OCI-LY7 (cell line): Measurements from ENCODE around the gene NLRX1. TPM values are rescaled to one million over a fixed set of nuclear protein-coding genes. Genes with fewer than 3 reads are reported as not detected.

ENCODE experiments used
- BruUV-seq: library from RNA; stranded (reverse); fragments of 400-500 nt; replicated peaks from 2 replicates; lab custom pipeline; 2021; lab: Mats Ljungman, UMichigan
- CTCF ChIA-PET: fragments of 300-600 bp; sonication (Branson Sonifier 250); formaldehyde crosslinking; loops from one replicate; lab custom pipeline; 2022; ENCODE audit warnings: antibody characterized with exemption; ENCODE audit not compliant: unreplicated experiment; lab: Charles Lee
- POLR2A ChIA-PET: fragments of 300-600 bp; sonication (Branson Sonifier 250); formaldehyde crosslinking; loops from one replicate; lab custom pipeline; 2022; ENCODE audit warnings: antibody characterized with exemption; lab: Charles Lee
- DNase-seq: peaks from one replicate; pipeline ENCODE4 v3.0.0-alpha.2; 2015; ENCODE audit warnings: low spot score
- H2AFZ ChIP-seq: fragments of 200-600 bp; sonication (generic), shearing (Covaris generic); 2 replicates; pipeline ENCODE4 v1.6.1; 2014; ENCODE audit warnings: mild to moderate bottlenecking, antibody characterized with exemption, low read length, moderate library complexity
- H3K27ac ChIP-seq: fragments of 200-600 bp; sonication (generic); 2 replicates; pipeline ENCODE4 v1.5.1; 2014; ENCODE audit warnings: mixed run types, low read depth, mild to moderate bottlenecking, moderate library complexity, low read length, inconsistent platforms; ENCODE audit not compliant: poor library complexity, severe bottlenecking
- H3K36me3 ChIP-seq: fragments of 200-600 bp; sonication (generic); 2 replicates; pipeline ENCODE4 v1.6.1; 2014; ENCODE audit warnings: mild to moderate bottlenecking, antibody characterized with exemption, low read length, moderate library complexity, mixed read lengths; ENCODE audit not compliant: insufficient read depth
- H3K4me1 ChIP-seq: fragments of 200-600 bp; sonication (generic); 2 replicates; pipeline ENCODE4 v1.5.1; 2014; ENCODE audit warnings: mild to moderate bottlenecking, low read length; ENCODE audit not compliant: insufficient read depth, poor library complexity, severe bottlenecking
- H3K4me2 ChIP-seq: fragments of 200-600 bp; sonication (generic); 2 replicates; pipeline ENCODE4 v1.6.1; 2014; ENCODE audit warnings: mild to moderate bottlenecking, low read length
- H3K4me3 ChIP-seq: fragments of 200-600 bp; sonication (generic); 2 replicates; pipeline ENCODE4 v1.5.1; 2014; ENCODE audit warnings: mild to moderate bottlenecking, low read depth, low read length; ENCODE audit not compliant: poor library complexity, severe bottlenecking
- H3K79me2 ChIP-seq: fragments of 200-600 bp; sonication (generic); 2 replicates; pipeline ENCODE4 v1.6.1; 2016; ENCODE audit warnings: low read depth, mild to moderate bottlenecking, low read length, moderate library complexity, mixed read lengths; ENCODE audit not compliant: insufficient read depth
- H3K9me2 ChIP-seq: fragments of 200-600 bp; sonication (generic); 2 replicates; pipeline ENCODE4 v1.6.1; 2016; ENCODE audit warnings: mild to moderate bottlenecking, low read length, mixed read lengths; ENCODE audit not compliant: insufficient read depth
- H3K9me3 ChIP-seq: fragments of 200-600 bp; sonication (generic); 2 replicates; pipeline ENCODE4 v1.6.1; 2014; ENCODE audit warnings: mild to moderate bottlenecking, mixed run types, low read length, mixed read lengths
- H4K20me1 ChIP-seq: fragments of 200-600 bp; sonication (generic); 2 replicates; pipeline ENCODE4 v1.6.1; 2014; ENCODE audit warnings: mild to moderate bottlenecking, antibody characterized with exemption, low read length, moderate library complexity, mixed read lengths; ENCODE audit not compliant: insufficient read depth
- EZH2phosphoT487 ChIP-seq: fragments of 200-600 bp; sonication (generic); IDR thresholded peaks from 2 replicates; pipeline ENCODE4 v1.6.1; 2018; ENCODE audit warnings: low read depth, borderline replicate concordance, mild to moderate bottlenecking, mixed run types, antibody characterized with exemption, low read length, moderate library complexity, mixed read lengths
- intact Hi-C: fragments of 100-400 bp; cut with micrococcal nuclease; formaldehyde crosslinking; loops from one replicate; pipeline ENCODE4 v1.10.0; 2022; ENCODE audit not compliant: unreplicated experiment
- total RNA-seq, 2 experiments: library from RNA; depleted of rRNA in 1 of 2; stranded (reverse); fragments of >200 nt in 1 of 2; shearing (Covaris generic) in 1 of 2; gene quantifications; 2 replicates each; pipeline ENCODE4 v1.2.3, GENCODE V29; 2014 to 2022
- TF ChIP-seq, protein P1 (sequence below): fragments of 200-600 bp; sonication (generic); conservative IDR thresholded peaks from 2 replicates; pipeline ENCODE4 v1.5.1; 2014; ENCODE audit warnings: mild to moderate bottlenecking, antibody characterized with exemption, low read length, moderate library complexity, mixed read lengths

NLRX1 gene
- total RNA-seq, 2 experiments from 2014 or later = 2.1 to 8.8 TPM

DNA sequence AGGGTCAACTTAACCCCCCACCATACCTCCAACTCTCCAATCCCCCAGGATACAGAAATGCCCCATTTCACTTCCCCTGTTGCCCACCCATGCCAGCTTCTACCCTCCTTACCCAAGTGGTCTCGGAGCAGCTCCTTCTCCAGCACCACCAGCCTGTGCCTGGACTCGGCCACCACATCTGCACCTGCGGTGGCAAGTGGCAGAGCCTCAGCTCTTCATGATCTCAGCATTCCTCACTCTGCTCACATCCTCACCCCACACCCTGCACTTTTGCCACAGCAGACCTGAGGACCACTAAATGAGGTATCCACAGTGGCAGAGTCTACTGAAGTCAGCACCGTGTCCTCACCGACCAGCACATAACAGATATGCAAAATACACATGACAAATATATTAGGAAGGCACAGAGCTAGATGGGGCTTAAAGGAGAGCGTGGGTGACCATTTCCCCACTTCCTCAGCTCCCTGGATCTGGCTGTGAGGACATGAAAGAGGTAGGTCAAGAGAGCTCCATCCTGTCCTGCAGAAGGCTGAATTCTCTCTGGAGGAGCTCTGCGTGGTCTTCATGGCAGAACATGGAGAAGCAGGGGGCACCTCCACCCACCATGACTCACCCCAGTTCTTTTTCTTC lies 26.4 kb downstream of the NLRX1 start:
- CTCF ChIA-PET = no interaction called here
- POLR2A ChIA-PET = interaction anchor here (0.7 to 1.0 kb wide), 2 partner anchors 51 to 54 kb away, joined by 3 to 5 read pairs; no protein-coding TSS in a partner anchor

DNA sequence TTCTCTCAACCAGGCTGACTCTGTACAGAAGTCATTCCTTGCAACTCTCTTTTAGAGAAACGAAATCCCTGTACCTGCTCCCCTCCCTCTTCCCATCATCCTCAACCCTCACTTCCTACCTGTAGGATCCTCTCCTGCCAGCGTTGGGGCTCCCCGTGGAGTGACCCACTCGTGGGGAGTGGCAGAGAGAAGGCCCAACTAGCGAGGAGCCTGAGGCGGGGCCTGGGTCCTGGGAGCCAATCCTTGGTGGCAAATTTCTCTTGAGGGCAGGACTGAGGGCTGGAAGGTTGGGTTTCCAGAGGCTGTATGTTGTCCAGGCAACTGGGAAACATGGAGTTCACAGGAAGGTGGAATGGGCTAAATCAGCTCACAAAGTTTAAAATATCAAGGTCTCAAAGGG lies 27.2 kb downstream of the NLRX1 start:
- no peak for DNase-seq
- POLR2A ChIA-PET = no interaction called here
- no TSS peak for BruUV-seq
- Histone ChIP-seq H3K9me2 (no peaks in the 10 kb centered on the region), H3K9me3 (no peaks in the 10 kb centered on the region), H3K36me3 (no peaks in the 10 kb centered on the region), H3K4me1 (peaks cover 3% of the 10 kb centered on the region), H2AFZ (no peak overlapping the region), H3K27ac (no peak overlapping the region), H3K79me2 (no peaks in the 10 kb centered on the region), H3K4me3 (no peak overlapping the region), H4K20me1 (no peaks in the 10 kb centered on the region), H3K4me2 (no peak overlapping the region)
- TF ChIP-seq EZH2phosphoT487 = no peak
- TF ChIP-seq, protein P1, sequence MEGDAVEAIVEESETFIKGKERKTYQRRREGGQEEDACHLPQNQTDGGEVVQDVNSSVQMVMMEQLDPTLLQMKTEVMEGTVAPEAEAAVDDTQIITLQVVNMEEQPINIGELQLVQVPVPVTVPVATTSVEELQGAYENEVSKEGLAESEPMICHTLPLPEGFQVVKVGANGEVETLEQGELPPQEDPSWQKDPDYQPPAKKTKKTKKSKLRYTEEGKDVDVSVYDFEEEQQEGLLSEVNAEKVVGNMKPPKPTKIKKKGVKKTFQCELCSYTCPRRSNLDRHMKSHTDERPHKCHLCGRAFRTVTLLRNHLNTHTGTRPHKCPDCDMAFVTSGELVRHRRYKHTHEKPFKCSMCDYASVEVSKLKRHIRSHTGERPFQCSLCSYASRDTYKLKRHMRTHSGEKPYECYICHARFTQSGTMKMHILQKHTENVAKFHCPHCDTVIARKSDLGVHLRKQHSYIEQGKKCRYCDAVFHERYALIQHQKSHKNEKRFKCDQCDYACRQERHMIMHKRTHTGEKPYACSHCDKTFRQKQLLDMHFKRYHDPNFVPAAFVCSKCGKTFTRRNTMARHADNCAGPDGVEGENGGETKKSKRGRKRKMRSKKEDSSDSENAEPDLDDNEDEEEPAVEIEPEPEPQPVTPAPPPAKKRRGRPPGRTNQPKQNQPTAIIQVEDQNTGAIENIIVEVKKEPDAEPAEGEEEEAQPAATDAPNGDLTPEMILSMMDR = no peak
- intact Hi-C loops = loop anchor here (2.0 kb wide), 3 partner anchors 101 to 139 kb away; partner anchors contain the start of gene HYOU1
- CTCF ChIA-PET = no interaction called here

More for the DNA sequence above, 26.4 kb downstream of the NLRX1 start:
- intact Hi-C loops = no loop called here
- Histone ChIP-seq H3K36me3 (no peaks in the 10 kb centered on the region), H4K20me1 (no peaks in the 10 kb centered on the region), H3K9me3 (no peaks in the 10 kb centered on the region), H3K79me2 (no peaks in the 10 kb centered on the region), H3K4me2 (no peak overlapping the region), H3K4me1 (peaks cover 3% of the 10 kb centered on the region), H3K9me2 (no peaks in the 10 kb centered on the region), H3K27ac (no peak overlapping the region), H3K4me3 (no peak overlapping the region), H2AFZ (no peak overlapping the region)
- TF ChIP-seq, protein P1 = no peak
- TF ChIP-seq EZH2phosphoT487 = no peak
- no peak for DNase-seq
- no TSS peak for BruUV-seq
